ENCODE data around the gene ZNF22. TPM values are rescaled to one million over a fixed set of nuclear protein-coding genes. Genes with fewer than 3 reads are reported as not detected.
A peak's percentile ranks its signal among the peaks of the same experiment; 100 is the strongest.

ZNF22 gene
- total RNA-seq, 1 donor from 2014 or later, result 1.6 TPM

GRCh38 chr10:44969854-44970253, 30.9 kb upstream of the ZNF22 start:
- peaks cover 10 to 32% of the 10 kb centered on the region in 2 donors for H3K36me3 ChIP-seq
- no peaks in the 10 kb centered on the region for H3K27me3 ChIP-seq
- DNase-seq (ENCODE audit: low spot score in 2 of 2), result no peak
- no peak overlapping the region for H3K27ac ChIP-seq
- no peaks in the 10 kb centered on the region for H3K9me3 ChIP-seq
- peaks cover 16 to 37% of the 10 kb centered on the region in 2 donors for H3K4me1 ChIP-seq
- no peak for TF ChIP-seq CTCF (IDR thresholded peaks at IDR 0.05)
- intact Hi-C loops (cut with DNase I), result loop anchor here (5.0 to 10.0 kb wide), 3 partner anchors 665 to 1295 kb away; no protein-coding TSS in a partner anchor
- H3K4me3 ChIP-seq, result no peak overlapping the region

- Histone ChIP-seq H3K27me3 (no peaks in the 10 kb centered on the region), H3K4me1 (peaks cover 15 to 40% of the 10 kb centered on the region in 2 donors), H3K36me3 (peaks cover 10 to 32% of the 10 kb centered on the region in 2 donors), H3K4me3 (no peak overlapping the region), H3K9me3 (no peaks in the 10 kb centered on the region), H3K27ac (no peak overlapping the region)
- no peak for TF ChIP-seq CTCF (IDR thresholded peaks at IDR 0.05)
- intact Hi-C loops (cut with DNase I), result loop anchor here (5.0 to 10.0 kb wide), 3 partner anchors 666 to 1296 kb away; no protein-coding TSS in a partner anchor
- DNase-seq (ENCODE audit: low spot score in 2 of 2), result no peak
These were observed 29.8 kb upstream of the ZNF22 start for GRCh38 chr10:44970812-44971395.

- peaks cover 15 to 39% of the 10 kb centered on the region in 2 donors for H3K4me1 ChIP-seq
- DNase-seq (ENCODE audit: low spot score in 2 of 2), result no peak
- peaks cover 10 to 34% of the 10 kb centered on the region in 2 donors for H3K36me3 ChIP-seq
- H3K27ac ChIP-seq, result no peak overlapping the region
- H3K4me3 ChIP-seq, result no peak overlapping the region
- no peaks in the 10 kb centered on the region for H3K9me3 ChIP-seq
- no peak for TF ChIP-seq CTCF (IDR thresholded peaks at IDR 0.05)
- H3K27me3 ChIP-seq, result no peaks in the 10 kb centered on the region
- intact Hi-C loops (cut with DNase I), result loop anchor here (5.0 to 10.0 kb wide), 3 partner anchors 667 to 1297 kb away; no protein-coding TSS in a partner anchor
These were observed 29.3 kb upstream of the ZNF22 start for GRCh38 chr10:44971434-44971833.

- no peaks in the 10 kb centered on the region for H3K9me3 ChIP-seq
- DNase-seq (ENCODE audit: low spot score in 2 of 2), result no peak
- intact Hi-C loops (cut with DNase I), result loop anchor here (5.0 to 10.0 kb wide), 3 partner anchors 667 to 1297 kb away; no protein-coding TSS in a partner anchor
- no peaks in the 10 kb centered on the region for H3K27me3 ChIP-seq
- H3K27ac ChIP-seq, result peak overlapping the region in 1 of 2 donors; percentile 21
- H3K36me3 ChIP-seq, result peaks cover 11 to 42% of the 10 kb centered on the region in 2 donors
- no peak for TF ChIP-seq CTCF (IDR thresholded peaks at IDR 0.05)
- no peak overlapping the region for H3K4me3 ChIP-seq
- H3K4me1 ChIP-seq, result peaks cover 15 to 33% of the 10 kb centered on the region in 2 donors
These were observed 28.6 kb upstream of the ZNF22 start for GRCh38 chr10:44971935-44972757.

- no peak for TF ChIP-seq CTCF (IDR thresholded peaks at IDR 0.05)
- peaks cover 9 to 26% of the 10 kb centered on the region in 2 donors for H3K4me1 ChIP-seq
- H3K36me3 ChIP-seq, result peaks cover 16 to 49% of the 10 kb centered on the region in 2 donors
- DNase-seq (ENCODE audit: low spot score in 2 of 2), result no peak
- no peaks in the 10 kb centered on the region for H3K27me3 ChIP-seq
- H3K4me3 ChIP-seq, result no peak overlapping the region
- intact Hi-C loops (cut with DNase I), result loop anchor here (5.0 to 10.0 kb wide), 3 partner anchors 668 to 1298 kb away; no protein-coding TSS in a partner anchor
- no peaks in the 10 kb centered on the region for H3K9me3 ChIP-seq
- H3K27ac ChIP-seq, result peak overlapping the region; percentile 21 to 39
These were observed 27.8 kb upstream of the ZNF22 start for GRCh38 chr10:44972874-44973306.
